HG03442 (cell line): Measurements from ENCODE around the gene TEX22.
"Not testable (repeated sequence)": the region's sequence is repeated elsewhere in the genome, so short reads cannot be mapped to it uniquely, and the experiment has no call there.

Experiments used
- ATAC-seq: cut with Tn5 transposase; IDR thresholded peaks from one replicate; pipeline ENCODE4 v1.9.1; 2021; ENCODE audit warnings: mild to moderate bottlenecking, moderate library complexity; ENCODE audit not compliant: unreplicated experiment

The TEX22 gene, protein sequence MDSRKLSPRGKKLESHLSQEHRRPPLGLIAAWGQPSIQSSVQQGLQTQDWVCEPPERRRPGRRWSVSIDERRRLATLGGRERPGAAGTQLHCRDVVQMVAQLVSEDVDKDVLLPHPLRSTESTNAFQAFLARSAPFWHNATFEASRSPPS

DNA sequence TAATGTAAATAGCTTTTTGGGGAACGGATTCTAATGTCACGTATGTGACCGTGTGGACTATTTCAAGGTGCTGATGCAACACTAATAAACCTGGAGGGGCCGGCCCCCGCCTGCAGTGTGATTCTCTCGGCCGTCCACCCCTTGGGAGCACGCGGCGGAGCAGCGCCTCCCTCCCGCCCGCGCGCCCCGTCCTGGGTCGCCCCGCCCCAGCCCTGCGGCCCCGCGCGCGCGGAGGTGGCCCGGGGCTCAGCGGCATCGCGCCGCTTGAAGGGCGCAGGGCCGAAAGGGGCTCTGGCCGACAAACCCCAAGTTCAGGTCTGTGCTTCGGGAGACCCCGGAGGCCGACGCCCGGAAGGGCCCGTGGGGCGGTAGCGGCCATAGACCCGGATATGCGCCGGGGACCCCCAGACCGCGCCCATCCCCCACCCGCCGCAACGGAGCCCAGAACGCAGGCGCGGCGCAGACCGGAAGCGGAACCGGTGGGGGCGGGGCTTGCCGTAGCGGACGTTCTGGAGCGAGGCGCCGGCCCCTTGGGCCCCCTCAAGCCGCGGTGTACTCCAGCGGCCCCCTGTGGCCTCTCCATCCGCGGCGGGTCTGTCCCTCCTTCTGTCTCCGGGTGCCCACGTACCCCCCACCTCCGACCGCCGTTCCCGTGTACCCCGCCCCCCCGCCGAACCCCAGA is at the start of gene TEX22:
TSS of gene TEX22 (plus strand) at position 495 of the 682 bp plus-strand sequence. CDS start 803 bp downstream, outside the sequence.
- peak; percentile 68 for ATAC-seq

- no peak for ATAC-seq
These were observed 49.2 kb upstream of the TEX22 start for GRCh38 chr14:105348945-105349699.

DNA sequence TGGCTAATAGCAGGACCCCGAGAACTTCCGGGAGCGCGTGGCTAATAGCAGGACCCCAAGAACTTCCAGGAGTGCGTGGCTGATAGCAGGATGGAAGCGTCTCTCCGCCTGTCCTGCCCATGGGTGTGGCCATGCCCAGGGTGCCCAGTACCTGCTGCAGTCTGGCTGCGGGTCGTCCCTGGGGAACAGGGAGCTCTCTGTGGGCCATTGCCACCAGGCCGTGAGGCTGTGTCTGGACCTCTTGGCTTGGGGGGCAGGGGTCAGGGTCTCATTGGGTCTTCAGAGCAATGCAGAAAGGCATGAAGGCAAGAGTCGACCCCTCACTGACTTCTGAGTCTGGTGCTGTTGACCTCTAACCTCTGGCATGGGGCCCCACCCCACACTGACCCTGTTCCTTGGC is 48.3 kb upstream of the TEX22 start:
- no peak for ATAC-seq

GRCh38 chr14:105350450-105351244 is 47.7 kb upstream of the TEX22 start:
- no peak for ATAC-seq

DNA sequence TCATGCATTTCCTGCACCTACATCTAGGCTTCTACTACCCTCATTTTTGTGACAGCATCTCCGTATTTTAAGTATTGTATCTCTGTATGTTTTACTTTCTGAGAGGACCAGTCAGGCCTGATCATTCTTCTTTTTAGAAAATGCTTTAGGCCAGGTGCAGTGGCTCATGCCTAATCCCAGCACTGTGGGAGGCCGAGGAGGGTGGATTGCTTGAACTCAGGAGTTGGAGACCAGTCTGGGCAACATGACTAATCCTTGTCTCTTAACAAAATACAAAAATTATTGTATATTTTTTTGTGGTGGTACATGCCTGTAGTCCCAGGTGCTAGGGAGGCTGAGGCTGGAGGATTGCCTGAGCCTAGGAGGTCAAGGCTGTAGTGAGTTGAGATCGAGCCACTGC is 46.9 kb upstream of the TEX22 start:
- ATAC-seq: no peak

DNA sequence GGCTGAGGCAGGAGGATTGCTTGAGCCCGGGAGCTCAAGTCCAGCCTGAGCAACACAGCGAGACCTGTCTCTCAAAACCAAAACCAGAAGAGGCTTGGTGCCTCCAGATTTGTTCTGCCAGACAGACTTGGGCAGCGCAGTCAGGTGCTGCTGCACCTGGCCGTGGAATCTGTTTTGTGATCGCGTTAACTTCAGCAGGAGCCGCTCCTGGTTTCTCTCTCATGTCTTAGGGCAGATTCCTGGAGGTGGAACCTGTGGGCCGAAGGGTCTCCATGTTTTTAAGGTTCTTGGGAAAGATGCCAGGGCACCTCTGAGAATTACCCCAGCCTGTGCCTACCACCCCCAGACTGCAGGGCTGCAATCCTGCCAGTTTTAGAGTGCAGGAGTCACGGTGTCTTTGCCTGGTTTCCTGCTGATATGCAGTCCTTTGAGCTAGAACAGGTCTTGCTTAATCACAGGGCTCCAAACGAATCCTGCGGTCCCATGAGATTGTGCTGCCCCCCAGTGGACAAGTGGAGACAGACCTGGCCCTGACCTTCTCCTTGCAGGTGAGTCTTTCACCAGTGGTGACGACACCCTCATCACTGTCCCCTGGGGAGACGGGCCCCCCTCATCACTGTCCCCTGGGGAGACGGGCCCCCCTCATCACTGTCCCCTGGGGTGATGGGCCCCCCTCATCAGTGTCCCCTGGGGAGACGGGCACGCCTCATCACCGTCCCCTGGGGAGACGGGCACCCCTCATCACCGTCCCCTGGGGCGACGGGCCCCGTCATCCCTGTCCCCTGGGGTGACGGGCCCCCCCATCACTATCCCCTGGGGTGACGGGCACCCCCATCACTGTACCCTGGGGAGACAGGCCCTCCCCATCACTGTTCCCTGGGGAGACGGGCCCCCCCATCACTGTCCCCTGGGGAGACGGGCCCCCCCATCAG is 46.2 kb upstream of the TEX22 start:
- ATAC-seq: no peak

DNA sequence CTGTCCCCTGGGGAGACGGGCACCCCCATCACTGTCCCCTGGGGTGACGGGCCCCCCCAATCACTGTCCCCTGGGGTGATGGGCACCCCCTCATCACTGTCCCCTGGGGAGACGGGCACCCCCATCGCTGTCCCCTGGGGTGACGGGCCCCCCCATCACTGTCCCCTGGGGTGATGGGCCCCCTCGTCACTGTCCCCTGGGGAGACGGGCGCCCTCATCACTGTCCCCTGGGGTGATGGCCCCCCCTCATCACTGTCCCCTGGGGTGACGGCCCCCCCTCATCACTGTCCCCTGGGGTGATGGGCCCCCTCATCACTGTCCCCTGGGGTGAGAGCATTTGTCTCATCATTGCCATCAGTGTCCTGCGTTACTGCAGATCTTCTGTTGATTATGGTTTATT is 45.2 kb upstream of the TEX22 start:
- no peak for ATAC-seq

GRCh38 chr14:105354541-105354940 is 43.8 kb upstream of the TEX22 start:
- ATAC-seq: no peak

GRCh38 chr14:105355049-105355575 is 43.2 kb upstream of the TEX22 start:
- ATAC-seq: no peak

GRCh38 chr14:105355850-105356604 is 42.3 kb upstream of the TEX22 start:
- ATAC-seq: no peak

DNA sequence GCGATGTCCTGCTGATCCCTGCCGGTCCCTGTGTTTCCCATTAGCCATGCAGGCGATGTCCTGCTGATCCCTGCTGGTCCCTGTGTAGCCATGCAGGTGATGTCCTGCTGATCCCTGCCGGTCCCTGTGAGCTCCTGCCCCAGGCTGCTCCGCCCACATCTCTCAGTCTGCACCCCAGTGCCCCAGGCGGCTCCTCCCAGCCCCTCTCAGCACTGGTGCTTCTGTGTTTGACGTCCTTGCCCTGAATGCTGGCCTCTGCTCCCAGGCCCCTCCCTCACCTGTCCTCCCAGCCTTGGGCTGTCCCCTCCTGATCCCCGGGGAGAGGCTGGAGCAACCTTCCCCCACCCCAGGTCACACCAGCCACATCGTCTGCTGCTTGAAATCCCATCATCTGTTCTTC is 41.4 kb upstream of the TEX22 start:
- ATAC-seq: no peak

GRCh38 chr14:105357626-105358025 is 40.7 kb upstream of the TEX22 start:
- no peak for ATAC-seq

GRCh38 chr14:105358140-105358846 is 40.0 kb upstream of the TEX22 start:
- no peak for ATAC-seq

DNA sequence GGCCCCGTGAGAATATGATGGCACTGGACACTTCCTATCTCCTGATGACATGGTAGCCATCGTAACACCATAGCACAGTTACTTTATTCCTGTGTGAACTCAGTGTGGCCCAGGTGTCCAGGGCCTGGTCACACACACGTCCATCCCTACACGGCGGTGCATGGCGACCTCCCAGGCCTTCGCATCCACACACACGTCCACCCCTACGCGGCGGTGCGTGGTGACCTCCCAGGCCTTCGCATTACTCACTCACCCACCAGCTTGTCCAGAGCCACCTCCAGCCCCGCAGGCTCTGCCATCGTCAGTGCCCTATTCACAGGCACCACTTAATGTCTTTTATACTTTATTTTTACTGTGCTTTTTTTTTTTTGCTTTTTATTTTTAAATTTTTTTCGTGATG is 39.4 kb upstream of the TEX22 start:
- no peak for ATAC-seq

DNA sequence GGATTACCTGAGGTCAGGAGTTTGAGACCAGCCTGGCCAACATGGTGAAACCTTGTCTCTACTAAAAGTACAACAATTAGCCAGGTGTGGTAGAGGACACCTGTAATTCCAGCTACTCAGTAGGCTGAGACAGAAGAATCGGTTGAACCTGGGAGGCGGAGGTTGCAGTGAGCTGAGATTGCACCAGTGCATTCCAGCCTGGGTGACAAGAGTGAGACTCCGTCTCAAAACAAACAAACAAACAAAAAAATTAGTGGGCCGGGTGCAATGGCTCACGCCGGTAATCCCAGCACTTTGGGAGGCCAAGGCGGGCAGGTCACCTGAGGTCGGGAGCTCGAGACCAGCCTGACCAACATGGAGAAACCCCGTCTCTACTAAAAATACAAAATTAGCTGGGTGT is 36.9 kb upstream of the TEX22 start:
- not testable (repeated sequence) for ATAC-seq

- no peak for ATAC-seq
These were observed 34.3 kb upstream of the TEX22 start for GRCh38 chr14:105363847-105364708.

- ATAC-seq: no peak
These were observed 33.2 kb upstream of the TEX22 start for GRCh38 chr14:105365101-105365500.

GRCh38 chr14:105365681-105366080 is 32.7 kb upstream of the TEX22 start:
- no peak for ATAC-seq
